H1 (cell line): ENCODE measurements around the gene KRTAP4-12. TPM values are rescaled to one million over a fixed set of nuclear protein-coding genes. Genes with fewer than 3 reads are reported as not detected.

Experiments
- CTCF ChIA-PET: fragments of 300-600 bp; sonication (Branson Sonifier 250); formaldehyde crosslinking; loops from one replicate; lab custom pipeline; 2021; ENCODE audit not compliant: partially characterized antibody; lab: Charles Lee
- POLR2A ChIA-PET: fragments of 300-600 bp; sonication (Branson Sonifier 250); formaldehyde crosslinking; loops from one replicate; lab custom pipeline; 2021; ENCODE audit warnings: inconsistent platforms; ENCODE audit not compliant: partially characterized antibody; lab: Charles Lee
- DNase-seq, 2 experiments: peaks; one replicate each; pipeline versions ENCODE4 v3.0.0 to v3.0.0-alpha.2; 2010 to 2022; ENCODE audit warnings: low spot score in 2 of 2, low read depth in 1 of 2, mixed read lengths in 1 of 2
- FAIRE-seq: peaks from 2 replicates; lab custom pipeline; 2011; peaks lifted over from hg19 to GRCh38; lab: Jason Lieb, UNC
- H2AFZ ChIP-seq: 2 replicates; pipeline ENCODE4 v1.8.1; 2012; ENCODE audit warnings: low read length, inconsistent platforms
- H2AK5ac ChIP-seq: 2 replicates; pipeline ENCODE4 v1.6.1; 2013; ENCODE audit warnings: low read depth, low read length
- H2BK120ac ChIP-seq: replicated peaks from 2 replicates; pipeline ENCODE3; 2013; ENCODE audit warnings: low read depth, low read length, inconsistent platforms
- H2BK12ac ChIP-seq: 2 replicates; pipeline ENCODE4 v1.6.1; 2013; ENCODE audit warnings: low read depth, low read length
- H2BK15ac ChIP-seq: 2 replicates; pipeline ENCODE4 v1.6.1; 2013; ENCODE audit warnings: low read length
- H2BK20ac ChIP-seq: 2 replicates; pipeline ENCODE4 v1.6.1; 2013; ENCODE audit warnings: low read length
- H2BK5ac ChIP-seq: 2 replicates; pipeline ENCODE4 v1.6.1; 2013; ENCODE audit warnings: low read depth, low read length
- H3K14ac ChIP-seq: 2 replicates; pipeline ENCODE4 v1.6.1; 2013; ENCODE audit warnings: inconsistent platforms; ENCODE audit not compliant: insufficient read length
- H3K18ac ChIP-seq: 2 replicates; pipeline ENCODE4 v1.6.1; 2013; ENCODE audit warnings: low read length; ENCODE audit errors: extremely low read depth
- H3K23ac ChIP-seq: 2 replicates; pipeline ENCODE4 v1.6.1; 2013; ENCODE audit warnings: inconsistent platforms; ENCODE audit not compliant: insufficient read length
- H3K23me2 ChIP-seq: 2 replicates; pipeline ENCODE4 v1.6.1; 2013; ENCODE audit warnings: low read depth, low read length
- H3K27ac ChIP-seq: 2 replicates; pipeline ENCODE4 v1.6.1; 2011; ENCODE audit warnings: low read depth, low read length, inconsistent platforms
- H3K27me3 ChIP-seq, 4 experiments: replicated peaks in 1 of 4; 1 replicate in 1 of 4; 2 replicates in 3 of 4; pipeline versions ENCODE4 v1.6.1 to v1.8.1; 2011 to 2013; ENCODE audit warnings: low read length in 3 of 4, mild to moderate bottlenecking in 3 of 4, inconsistent platforms in 2 of 4, mixed read lengths in 2 of 4, moderate library complexity in 1 of 4; ENCODE audit not compliant: control insufficient read depth in 3 of 4, insufficient read depth in 3 of 4; ENCODE audit errors: extremely low read depth in 1 of 4
- H3K36me3 ChIP-seq, 4 experiments: 2 replicates each; pipeline versions ENCODE4 v1.6.1 to v1.8.1; 2011 to 2013; ENCODE audit warnings: mild to moderate bottlenecking in 4 of 4, low read length in 3 of 4, moderate library complexity in 2 of 4, control low read depth in 1 of 4, inconsistent platforms in 1 of 4; ENCODE audit not compliant: insufficient read depth in 4 of 4, control insufficient read depth in 2 of 4
- H3K4ac ChIP-seq: replicated peaks from 2 replicates; pipeline ENCODE3; 2013; ENCODE audit warnings: low read length, low read depth, mixed read lengths, inconsistent platforms; ENCODE audit not compliant: insufficient read length
- H3K4me1 ChIP-seq, 4 experiments: replicated peaks in 1 of 4; 1 replicate in 1 of 4; 2 replicates in 3 of 4; pipeline versions ENCODE4 v1.6.1 to v1.8.1; 2011 to 2013; ENCODE audit warnings: low read length in 3 of 4, inconsistent platforms in 2 of 4, mixed read lengths in 1 of 4; ENCODE audit not compliant: insufficient read depth in 4 of 4, control insufficient read depth in 3 of 4
- H3K4me2 ChIP-seq, 2 experiments: 2 replicates each; pipeline versions ENCODE4 v1.6.1 to v1.8.1; 2011 to 2013; ENCODE audit warnings: low read depth in 2 of 2, low read length in 2 of 2, control low read depth in 1 of 2, inconsistent platforms in 1 of 2, mild to moderate bottlenecking in 1 of 2; ENCODE audit not compliant: insufficient read depth in 1 of 2
- H3K4me3 ChIP-seq, 4 experiments: fragments of 200-600, 300-600 bp in 1 of 4; sonication (generic), shearing (Covaris generic), sonication (Bioruptor Twin) in 1 of 4; 2 replicates each; pipeline versions ENCODE4 v1.5.1 to v1.8.1; 2011 to 2016; ENCODE audit warnings: low read length in 4 of 4, low read depth in 3 of 4, control low read depth in 2 of 4, inconsistent platforms in 2 of 4, mild to moderate bottlenecking in 2 of 4, mixed read lengths in 1 of 4, moderate library complexity in 1 of 4; ENCODE audit not compliant: insufficient read depth in 2 of 4; ENCODE audit errors: extremely low read depth in 1 of 4
- H3K56ac ChIP-seq: replicated peaks from 2 replicates; pipeline ENCODE3; 2013; ENCODE audit warnings: low read depth, mild to moderate bottlenecking, mixed read lengths, low read length, inconsistent platforms; ENCODE audit not compliant: insufficient read length
- H3K79me1 ChIP-seq: 2 replicates; pipeline ENCODE4 v1.6.1; 2013; ENCODE audit warnings: low read depth, low read length, control low read depth
- H3K79me2 ChIP-seq, 2 experiments: 2 replicates each; pipeline versions ENCODE4 v1.6.1 to v1.8.1; 2012 to 2013; ENCODE audit warnings: low read length in 2 of 2, mild to moderate bottlenecking in 2 of 2, inconsistent platforms in 1 of 2; ENCODE audit not compliant: insufficient read depth in 2 of 2, control insufficient read depth in 1 of 2
- H3K9ac ChIP-seq, 4 experiments: replicated peaks in 1 of 4; 1 replicate in 1 of 4; 2 replicates in 3 of 4; pipeline versions ENCODE4 v1.6.1 to v1.8.1; 2011 to 2013; ENCODE audit warnings: low read depth in 3 of 4, low read length in 3 of 4, control low read depth in 2 of 4, mild to moderate bottlenecking in 2 of 4, moderate library complexity in 2 of 4, inconsistent platforms in 1 of 4; ENCODE audit errors: extremely low read depth in 1 of 4
- H3K9me3 ChIP-seq, 2 experiments: 2 replicates each; pipeline versions ENCODE4 v1.6.1 to v1.8.1; 2012 to 2013; ENCODE audit warnings: mild to moderate bottlenecking in 2 of 2, moderate library complexity in 2 of 2, control low read depth in 1 of 2, inconsistent platforms in 1 of 2, low read depth in 1 of 2, low read length in 1 of 2, mixed read lengths in 1 of 2; ENCODE audit not compliant: insufficient read depth in 2 of 2
- H4K20me1 ChIP-seq, 2 experiments: replicated peaks in 1 of 2; 2 replicates each; pipeline versions ENCODE3 to v1.8.1; 2011 to 2013; ENCODE audit warnings: inconsistent platforms in 2 of 2, low read length in 2 of 2, mild to moderate bottlenecking in 1 of 2; ENCODE audit not compliant: insufficient read depth in 2 of 2, control insufficient read depth in 1 of 2
- H4K5ac ChIP-seq: 2 replicates; pipeline ENCODE4 v1.6.1; 2013; ENCODE audit warnings: low read length, low read depth, mixed read lengths, inconsistent platforms; ENCODE audit not compliant: insufficient read length
- H4K8ac ChIP-seq: 2 replicates; pipeline ENCODE4 v1.8.0; 2013; ENCODE audit warnings: mild to moderate bottlenecking, moderate library complexity, low read length, inconsistent platforms; ENCODE audit not compliant: insufficient read depth; ENCODE audit errors: extremely low read depth
- H4K91ac ChIP-seq: replicated peaks from 2 replicates; pipeline ENCODE3; 2013; ENCODE audit warnings: low read length, mixed read lengths, inconsistent platforms; ENCODE audit not compliant: insufficient read length
- SAP30 ChIP-seq: fragments of 300-600 bp; sonication (generic); IDR thresholded peaks from 2 replicates; pipeline ENCODE4 v1.7.1; 2012; ENCODE audit warnings: low read length, moderate library complexity, mild to moderate bottlenecking, inconsistent platforms; ENCODE audit not compliant: insufficient read depth, insufficient replicate concordance
- WGBS, 2 experiments: shearing (Covaris generic) in 1 of 2; methylation state at CpG; one replicate each; pipeline versions ENCODE4 v1.1.6 to v1.1.7; 2013 to 2015; ENCODE audit warnings: low lambda C conversion rate in 2 of 2, mixed read lengths in 2 of 2, inconsistent platforms in 1 of 2, low coverage in 1 of 2, missing lambda C conversion rate in 1 of 2; ENCODE audit not compliant: insufficient replicate concordance in 2 of 2, insufficient coverage in 1 of 2, insufficient read length in 1 of 2; ENCODE audit errors: extremely low coverage in 1 of 2, missing lambda C conversion rate in 1 of 2; 5-methylcytosine and 5-hydroxymethylcytosine counted together
- polyA plus RNA-seq, 7 experiments: library from polyadenylated mRNA; depleted of rRNA in 3 of 7; stranded (reverse) in 5 of 7; unstranded in 2 of 7; fragments of >200 nt in 5 of 7; fragments of 200-250 nt in 2 of 7; gene quantifications; 1 replicate in 5 of 7; 2 replicates in 1 of 7; 4 replicates in 1 of 7; pipeline versions ENCODE4 v1.2.1 to v1.2.3, GENCODE V29; 2011 to 2013; ENCODE audit warnings: missing spikeins in 2 of 7, mixed read lengths in 2 of 7
- total RNA-seq: library from RNA; stranded (reverse); fragmentation: NEBNext Ultra II Directional; extraction: Animal tissue kit (Norgen Biotek cat#: 25700); gene quantifications from 2 replicates; pipeline ENCODE4 v1.2.1, GENCODE V29; 2021

KRTAP4-12 gene
- total and polyA plus RNA-seq, 2 of the 8 experiments (the other 6 are each of a cell fraction or from before 2014, with no cell fraction given) = not detected

DNA sequence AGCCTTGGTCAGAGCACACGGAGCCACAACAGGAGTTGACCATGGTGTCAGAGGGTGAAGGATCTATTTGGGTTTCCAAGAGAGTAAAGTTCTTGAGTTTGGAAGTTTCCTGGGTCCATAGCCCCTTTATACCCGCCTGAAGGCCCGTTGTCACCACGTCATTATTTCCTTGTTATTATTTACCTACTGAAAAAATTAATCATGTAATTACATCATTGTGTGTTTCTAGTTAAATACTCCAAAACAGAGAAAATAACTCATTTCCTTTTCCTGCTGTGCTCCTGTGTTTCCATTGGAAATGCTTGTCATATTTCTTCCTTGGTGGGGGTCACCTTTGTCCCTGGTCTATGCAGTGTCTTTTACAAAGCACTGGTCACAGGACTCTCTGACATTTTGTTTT, 25.9 kb downstream of the KRTAP4-12 start, which contains the start of gene KRTAP4-8:
KRTAP4-8 (minus strand) TSS at position 101 of the 400 bp plus-strand sequence; CDS start at position 43, 58 bp downstream.
- no peak within 1 kb of the TSS for H3K14ac ChIP-seq
- H3K36me3 ChIP-seq = no peaks in the 10 kb centered on the region
- DNase-seq (no peak), FAIRE-seq (no peak)
- CTCF ChIA-PET = no interaction called here
- H2BK5ac ChIP-seq = no peak within 1 kb of the TSS
- H4K8ac ChIP-seq = no peak within 1 kb of the TSS
- peaks cover 0 to 4% (median 0%) of the 10 kb centered on the region in 4 experiments; a peak in 2 of 7 replicates for H3K4me1 ChIP-seq
- no peak within 1 kb of the TSS for H4K5ac ChIP-seq
- no peak within 1 kb of the TSS for H2BK20ac ChIP-seq
- no peak within 1 kb of the TSS for H2BK120ac ChIP-seq
- no peak within 1 kb of the TSS for H2BK15ac ChIP-seq
- no peak within 1 kb of the TSS for H3K27ac ChIP-seq
- no peak within 1 kb of the TSS for H3K18ac ChIP-seq
- no peak for TF ChIP-seq SAP30
- H3K27me3 ChIP-seq = no peaks in the 10 kb centered on the region
- H3K23ac ChIP-seq = no peak within 1 kb of the TSS
- no peak within 1 kb of the TSS for H2AK5ac ChIP-seq
- no peak within 1 kb of the TSS for H3K9ac ChIP-seq
- no peak within 1 kb of the TSS for H3K4me2 ChIP-seq
- H3K79me1 ChIP-seq = no peaks in the 10 kb centered on the region
- no peak within 1 kb of the TSS for H2AFZ ChIP-seq
- POLR2A ChIA-PET = no interaction called here
- H3K4me3 ChIP-seq = no peak within 1 kb of the TSS
- H3K9me3 ChIP-seq = 0 out of 4 replicates have a peak, but pooled peaks cover 3% of the 10 kb centered on the region in 2 experiments
- no peak within 1 kb of the TSS for H3K4ac ChIP-seq
- no peak within 1 kb of the TSS for H4K91ac ChIP-seq
- H3K56ac ChIP-seq = no peak within 1 kb of the TSS
- H3K79me2 ChIP-seq = no peaks in the 10 kb centered on the region
- 92% methylated on average over 4 of the region's 4 CpGs; no CpG with 5 or more reads in 1 of the 2 experiments for WGBS, 2 experiments
- H4K20me1 ChIP-seq = no peaks in the 10 kb centered on the region
- no peak within 1 kb of the TSS for H2BK12ac ChIP-seq
- no peaks in the 10 kb centered on the region for H3K23me2 ChIP-seq
